Activated CD8-positive, alpha-beta T cell treated with anti-CD3 and anti-CD28 coated beads for 36 hours (primary cell): Measurements from ENCODE around the gene CDH12. TPM values are rescaled to one million over a fixed set of nuclear protein-coding genes. Genes with fewer than 3 reads are reported as not detected.

Experiments used
- ATAC-seq: fragments of 200-7000 bp; cut with Tn5 transposase; one replicate; pipeline ENCODE4 v1.10.0; 2021; ENCODE audit warnings: mild to moderate bottlenecking, moderate library complexity
- CTCF ChIA-PET: fragments of 350-600 bp; sonication (Branson Sonifier 250); formaldehyde crosslinking; loops from one replicate; lab custom pipeline; 2021; ENCODE audit warnings: antibody characterized with exemption; lab: Charles Lee
- POLR2A ChIA-PET: fragments of 350-600 bp; sonication (Branson Sonifier 250); formaldehyde crosslinking; loops from one replicate; lab custom pipeline; 2021; ENCODE audit warnings: antibody characterized with exemption; lab: Charles Lee
- DNase-seq: peaks from one replicate; pipeline ENCODE4 v3.0.0-alpha.2; 2020
- H3K27ac Mint-ChIP-seq: one replicate; pipeline ENCODE4 v1.8.0; 2021; ENCODE audit warnings: mild to moderate bottlenecking, mixed read lengths
- H3K27me3 Mint-ChIP-seq: one replicate; pipeline ENCODE4 v1.8.0; 2021; ENCODE audit warnings: mixed read lengths
- H3K36me3 Mint-ChIP-seq: one replicate; pipeline ENCODE4 v1.8.0; 2021; ENCODE audit warnings: low read depth, mixed read lengths
- H3K4me1 Mint-ChIP-seq: one replicate; pipeline ENCODE4 v1.8.0; 2021; ENCODE audit warnings: low read depth, mixed read lengths
- H3K4me3 Mint-ChIP-seq: one replicate; pipeline ENCODE4 v1.8.0; 2021; ENCODE audit warnings: mild to moderate bottlenecking, moderate library complexity, mixed read lengths
- H3K9me3 Mint-ChIP-seq: one replicate; pipeline ENCODE4 v1.8.0; 2021; ENCODE audit warnings: mixed read lengths
- intact Hi-C: fragments of 100-400 bp; cut with micrococcal nuclease; formaldehyde crosslinking; loops from one replicate; pipeline ENCODE4 v1.10.0; 2022
- total RNA-seq, 2 experiments: library from RNA; stranded (reverse); gene quantifications; one replicate each; pipeline ENCODE4 v1.2.3, GENCODE V29; 2021
- TF ChIP-seq, protein P1 (sequence below): fragments of 200-600 bp; IDR thresholded peaks from one replicate; pipeline ENCODE4 v1.8.0; 2022; ENCODE audit warnings: antibody characterized with exemption, mild to moderate bottlenecking

Gene CDH12
- total RNA-seq, 2 experiments from 2014 or later: not detected

DNA sequence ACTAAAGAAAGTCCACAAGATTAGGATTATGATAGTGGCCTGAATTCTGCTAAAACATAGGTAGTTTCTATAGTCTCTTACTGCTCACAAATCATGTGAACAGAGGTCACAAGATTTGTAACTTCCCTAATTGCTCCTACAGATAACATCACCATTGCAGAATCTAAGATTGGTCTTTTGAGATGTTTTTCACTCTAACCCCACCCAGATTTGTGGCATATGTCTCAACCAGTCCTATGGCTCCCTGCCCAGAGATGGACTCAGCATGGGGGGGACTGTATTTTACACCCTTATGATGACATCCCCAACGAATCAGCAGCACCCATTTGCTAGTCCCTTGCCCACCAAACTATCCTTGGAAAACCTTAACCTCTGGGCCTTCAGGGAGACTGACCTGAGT, 1046.2 kb downstream of the CDH12 start:
- Mint-ChIP-seq H3K27me3 (no peaks in the 10 kb centered on the region), H3K4me3 (no peak overlapping the region), H3K4me1 (no peaks in the 10 kb centered on the region), H3K27ac (no peak overlapping the region), H3K36me3 (no peaks in the 10 kb centered on the region), H3K9me3 (no peaks in the 10 kb centered on the region)
- TF ChIP-seq, protein P1, sequence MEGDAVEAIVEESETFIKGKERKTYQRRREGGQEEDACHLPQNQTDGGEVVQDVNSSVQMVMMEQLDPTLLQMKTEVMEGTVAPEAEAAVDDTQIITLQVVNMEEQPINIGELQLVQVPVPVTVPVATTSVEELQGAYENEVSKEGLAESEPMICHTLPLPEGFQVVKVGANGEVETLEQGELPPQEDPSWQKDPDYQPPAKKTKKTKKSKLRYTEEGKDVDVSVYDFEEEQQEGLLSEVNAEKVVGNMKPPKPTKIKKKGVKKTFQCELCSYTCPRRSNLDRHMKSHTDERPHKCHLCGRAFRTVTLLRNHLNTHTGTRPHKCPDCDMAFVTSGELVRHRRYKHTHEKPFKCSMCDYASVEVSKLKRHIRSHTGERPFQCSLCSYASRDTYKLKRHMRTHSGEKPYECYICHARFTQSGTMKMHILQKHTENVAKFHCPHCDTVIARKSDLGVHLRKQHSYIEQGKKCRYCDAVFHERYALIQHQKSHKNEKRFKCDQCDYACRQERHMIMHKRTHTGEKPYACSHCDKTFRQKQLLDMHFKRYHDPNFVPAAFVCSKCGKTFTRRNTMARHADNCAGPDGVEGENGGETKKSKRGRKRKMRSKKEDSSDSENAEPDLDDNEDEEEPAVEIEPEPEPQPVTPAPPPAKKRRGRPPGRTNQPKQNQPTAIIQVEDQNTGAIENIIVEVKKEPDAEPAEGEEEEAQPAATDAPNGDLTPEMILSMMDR: no peak
- intact Hi-C loops: no loop called here
- POLR2A ChIA-PET: no interaction called here
- CTCF ChIA-PET: no interaction called here
- ATAC-seq (no peak), DNase-seq (no peak)

DNA sequence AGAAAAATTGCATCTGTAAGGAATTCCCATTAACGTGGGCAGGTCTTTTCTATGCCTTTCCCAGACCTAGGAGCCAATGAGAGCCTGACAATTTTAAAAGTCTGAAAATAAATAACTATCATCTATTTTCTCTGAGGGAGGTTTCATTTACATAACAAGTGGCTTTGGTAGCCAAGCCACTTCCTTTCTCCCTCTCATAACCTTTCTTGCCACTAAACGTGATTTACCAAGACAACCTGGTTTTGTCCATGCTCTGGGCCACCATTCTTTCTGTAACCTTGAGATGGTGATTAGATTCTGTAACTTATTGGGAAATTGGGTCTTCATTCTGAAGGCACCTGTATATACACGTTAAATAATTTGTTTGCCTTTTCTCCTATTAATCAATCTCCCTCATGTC, 1046.9 kb downstream of the CDH12 start:
- H3K27me3 Mint-ChIP-seq: no peaks in the 10 kb centered on the region
- TF ChIP-seq, protein P1: no peak
- DNase-seq: no peak
- intact Hi-C loops: no loop called here
- no peak for ATAC-seq
- H3K36me3 Mint-ChIP-seq: no peaks in the 10 kb centered on the region
- H3K4me3 Mint-ChIP-seq: no peak overlapping the region
- ChIA-PET POLR2A (no interaction called here), CTCF (no interaction called here)
- no peaks in the 10 kb centered on the region for H3K9me3 Mint-ChIP-seq
- no peaks in the 10 kb centered on the region for H3K4me1 Mint-ChIP-seq
- no peak overlapping the region for H3K27ac Mint-ChIP-seq

DNA sequence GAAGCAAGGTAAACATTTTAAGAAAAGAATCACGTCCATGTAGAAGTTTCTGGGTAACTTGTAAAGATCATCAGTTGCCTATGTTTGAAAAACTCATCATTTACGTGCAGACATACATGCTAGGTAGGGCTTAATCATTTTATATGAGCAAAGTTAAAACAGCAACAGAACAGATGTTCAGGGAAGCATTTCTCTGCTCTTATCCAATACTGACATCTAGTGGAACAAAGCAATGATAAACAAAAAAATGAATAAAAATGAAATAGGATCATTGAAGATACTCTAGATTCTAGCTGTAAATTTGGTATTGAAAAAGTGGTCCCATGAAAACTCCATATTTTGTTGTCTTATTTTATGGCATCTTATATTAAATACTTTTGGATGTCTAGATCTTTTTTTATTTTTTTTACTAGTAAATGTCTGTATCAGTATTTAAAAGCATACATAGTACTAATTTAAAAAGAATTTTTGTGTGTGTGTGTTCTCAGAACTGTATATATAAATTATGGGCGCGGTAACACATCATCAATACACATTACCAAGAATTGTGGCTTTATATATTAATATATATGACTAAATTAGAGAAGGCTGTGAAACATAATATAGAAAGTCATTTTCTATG, 1050.2 kb downstream of the CDH12 start:
- no peak for DNase-seq
- no peak overlapping the region for H3K27ac Mint-ChIP-seq
- H3K4me3 Mint-ChIP-seq: no peak overlapping the region
- TF ChIP-seq, protein P1: no peak
- intact Hi-C loops: no loop called here
- H3K27me3 Mint-ChIP-seq: no peaks in the 10 kb centered on the region
- CTCF ChIA-PET: no interaction called here
- peaks cover 9% of the 10 kb centered on the region for H3K9me3 Mint-ChIP-seq
- H3K36me3 Mint-ChIP-seq: no peaks in the 10 kb centered on the region
- ATAC-seq: no peak
- H3K4me1 Mint-ChIP-seq: no peaks in the 10 kb centered on the region
- POLR2A ChIA-PET: no interaction called here

DNA sequence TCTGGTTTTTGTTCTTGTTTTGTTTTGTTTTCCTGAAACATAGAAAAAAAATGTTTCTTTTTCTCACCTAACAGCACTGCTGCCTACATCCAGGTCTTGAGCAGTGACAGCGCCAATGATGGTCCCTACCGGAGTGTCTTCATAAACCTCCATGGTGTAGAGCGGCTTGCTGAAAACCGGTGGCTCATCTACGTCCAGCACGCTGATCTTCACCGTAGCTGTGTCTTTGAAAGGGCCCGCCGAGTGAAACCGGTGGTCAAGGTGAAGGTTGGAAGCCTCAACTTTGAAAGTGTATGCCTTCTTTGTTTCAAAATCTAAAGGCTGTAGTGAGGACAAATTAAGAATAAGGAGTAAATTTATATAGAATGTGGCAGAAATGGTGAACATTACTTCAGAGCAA, 1051.0 kb downstream of the CDH12 start:
- no peaks in the 10 kb centered on the region for H3K36me3 Mint-ChIP-seq
- H3K27me3 Mint-ChIP-seq: no peaks in the 10 kb centered on the region
- CTCF ChIA-PET: no interaction called here
- no peak overlapping the region for H3K27ac Mint-ChIP-seq
- TF ChIP-seq, protein P1: no peak
- intact Hi-C loops: no loop called here
- no peaks in the 10 kb centered on the region for H3K4me1 Mint-ChIP-seq
- peaks cover 9% of the 10 kb centered on the region for H3K9me3 Mint-ChIP-seq
- no peak overlapping the region for H3K4me3 Mint-ChIP-seq
- POLR2A ChIA-PET: no interaction called here
- ATAC-seq: no peak
- DNase-seq: no peak

DNA sequence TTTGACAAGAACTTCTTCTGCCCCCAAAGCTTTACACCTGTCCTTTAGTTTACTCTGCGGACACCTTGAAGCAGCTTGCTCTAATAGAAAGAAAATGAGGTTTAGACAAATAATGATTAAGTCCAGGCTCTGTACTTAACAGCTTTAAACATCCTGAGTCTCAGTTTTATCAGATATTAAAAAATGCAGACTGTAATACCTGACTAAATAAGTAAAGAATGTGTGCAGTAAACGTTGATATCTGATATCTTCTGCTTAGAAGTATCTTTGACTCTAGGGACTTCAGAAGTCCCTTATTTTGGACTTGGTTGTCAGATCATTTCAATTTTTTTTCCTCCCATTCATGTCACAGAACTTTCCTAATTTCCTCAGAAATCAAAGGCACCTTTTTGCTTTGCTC, 1060.4 kb downstream of the CDH12 start:
- intact Hi-C loops: no loop called here
- peaks cover 7% of the 10 kb centered on the region for H3K9me3 Mint-ChIP-seq
- ChIA-PET CTCF (no interaction called here), POLR2A (no interaction called here)
- no peak overlapping the region for H3K27ac Mint-ChIP-seq
- DNase-seq: no peak
- ATAC-seq: no peak
- no peaks in the 10 kb centered on the region for H3K4me1 Mint-ChIP-seq
- H3K27me3 Mint-ChIP-seq: no peaks in the 10 kb centered on the region
- no peaks in the 10 kb centered on the region for H3K36me3 Mint-ChIP-seq
- TF ChIP-seq, protein P1: no peak
- H3K4me3 Mint-ChIP-seq: no peak overlapping the region
